A549 (cell line): Measurements from ENCODE around the gene ABHD6. TPM values are rescaled to one million over a fixed set of nuclear protein-coding genes. Genes with fewer than 3 reads are reported as not detected.

Source experiments
- ATAC-seq, 2 experiments: fragments of 200-7000 bp in 1 of 2; fragments of >200 bp in 1 of 2; cut with Nextera tagmentation in 1 of 2; cut with Tn5 transposase in 1 of 2; 3 replicates each; pipeline versions ENCODE4 v1.8.0 to v1.9.1; 2018 to 2020; ENCODE audit warnings: mild to moderate bottlenecking in 1 of 2, moderate library complexity in 1 of 2
- CTCF ChIA-PET: fragments of 300-600 bp; sonication (Branson Sonifier 250); formaldehyde crosslinking; extraction: SDS; loops from one replicate; lab custom pipeline; 2021; ENCODE audit warnings: antibody characterized with exemption, inconsistent platforms; lab: Yijun Ruan, JAX
- POLR2A ChIA-PET: fragments of 350-600 bp; formaldehyde crosslinking; extraction: SDS; loops from one replicate; lab custom pipeline; 2021; ENCODE audit warnings: antibody characterized with exemption, inconsistent platforms; lab: Yijun Ruan, JAX
- DNase-seq, 2 experiments: peaks; one replicate each; pipeline versions ENCODE4 v3.0.0 to v3.0.0-alpha.2; 2011 to 2016; ENCODE audit warnings: low read depth in 1 of 2, low spot score in 1 of 2
- FAIRE-seq: peaks from 2 replicates; lab custom pipeline; 2011; peaks lifted over from hg19 to GRCh38; lab: Jason Lieb, UNC
- H3K27ac ChIP-seq, 2 experiments: fragments of >200 bp; sonication (Bioruptor Twin); formaldehyde crosslinking; 3 replicates each; pipeline ENCODE4 v1.5.1; 2016 to 2017
- H3K4me1 ChIP-seq: fragments of >200 bp; sonication (Bioruptor Twin); formaldehyde crosslinking; 3 replicates; pipeline ENCODE4 v1.6.1; 2016
- H3K4me2 ChIP-seq: fragments of >200 bp; sonication (Bioruptor Twin); formaldehyde crosslinking; 3 replicates; pipeline ENCODE4 v1.6.1; 2016
- H3K4me3 ChIP-seq: fragments of >200 bp; sonication (Bioruptor Twin); formaldehyde crosslinking; 3 replicates; pipeline ENCODE4 v1.5.1; 2016
- H3K9me3 ChIP-seq: fragments of >200 bp; sonication (Bioruptor Twin); formaldehyde crosslinking; 3 replicates; pipeline ENCODE4 v1.6.1; 2016
- CBX2 ChIP-seq: fragments of 200-600 bp; sonication (generic); IDR thresholded peaks from 2 replicates; pipeline ENCODE4 v1.6.1; 2016; ENCODE audit warnings: low read depth, mild to moderate bottlenecking, borderline replicate concordance
- CEBPB ChIP-seq, 2 experiments: fragments of >200 bp in 1 of 2; sonication (Bioruptor Twin) in 1 of 2; formaldehyde crosslinking in 1 of 2; IDR thresholded peaks; 2 replicates each; pipeline ENCODE4 v1.6.1; 2012 to 2016
- CHD4 ChIP-seq: fragments of 200-600 bp; sonication (generic); IDR thresholded peaks from 2 replicates; pipeline ENCODE4 v1.6.1; 2016; ENCODE audit warnings: antibody characterized with exemption, mild to moderate bottlenecking, borderline replicate concordance
- CTCF ChIP-seq: fragments of >200 bp; sonication (Bioruptor Twin); formaldehyde crosslinking; IDR thresholded peaks from 3 replicates; pipeline ENCODE4 v1.5.1; 2016
- E2F6 ChIP-seq: IDR thresholded peaks from 2 replicates; pipeline ENCODE4 v1.6.1; 2012; ENCODE audit warnings: low read depth, borderline replicate concordance
- EHMT2 ChIP-seq: fragments of 200-600 bp; sonication (generic); IDR thresholded peaks from 2 replicates; pipeline ENCODE4 v1.6.1; 2016; ENCODE audit warnings: antibody characterized with exemption, low read depth, mild to moderate bottlenecking, moderate library complexity
- FOXS1 ChIP-seq: fragments of 250-450 bp; sonication (Bioruptor Pico); IDR thresholded peaks from 2 replicates; pipeline ENCODE4 v1.5.0; 2020; ENCODE audit warnings: mild to moderate bottlenecking, moderate library complexity
- GATA3 ChIP-seq: IDR thresholded peaks from 2 replicates; pipeline ENCODE4 v1.6.1; 2012; ENCODE audit warnings: borderline replicate concordance
- HEYL ChIP-seq: fragments of 250-450 bp; sonication (Bioruptor Pico); IDR thresholded peaks from 2 replicates; pipeline ENCODE4 v1.8.0; 2021; ENCODE audit warnings: mild to moderate bottlenecking, moderate library complexity
- JUNB ChIP-seq: fragments of >200 bp; sonication (Bioruptor Twin); formaldehyde crosslinking; IDR thresholded peaks from 2 replicates; pipeline ENCODE4 v1.6.1; 2016
- MAZ ChIP-seq: fragments of 150-350 bp; IDR thresholded peaks from 2 replicates; pipeline ENCODE4 v1.6.1; 2014; ENCODE audit warnings: antibody characterized with exemption, low read depth, low read length, borderline replicate concordance
- MYC ChIP-seq: IDR thresholded peaks from 2 replicates; pipeline ENCODE4 v1.6.1; 2012; ENCODE audit warnings: mild to moderate bottlenecking, inconsistent platforms, low read length, improper control_type of control experiment, borderline replicate concordance
- NFE2L2 ChIP-seq: fragments of 150-350 bp; conservative IDR thresholded peaks from 2 replicates; pipeline ENCODE4 v1.6.1; 2014; ENCODE audit warnings: low read length
- NPAS2 ChIP-seq: fragments of 250-450 bp; sonication (Bioruptor Pico); IDR thresholded peaks from 2 replicates; pipeline ENCODE4 v1.8.0; 2022; ENCODE audit warnings: mild to moderate bottlenecking, moderate library complexity, borderline replicate concordance
- PBX3 ChIP-seq: IDR thresholded peaks from 2 replicates; pipeline ENCODE4 v1.6.1; 2012
- PHF8 ChIP-seq: fragments of 200-600 bp; sonication (generic); IDR thresholded peaks from 2 replicates; pipeline ENCODE4 v1.6.1; 2016; ENCODE audit warnings: low read depth, mild to moderate bottlenecking, antibody characterized with exemption, moderate library complexity, borderline replicate concordance
- POLR2AphosphoS2 ChIP-seq: conservative IDR thresholded peaks from 2 replicates; pipeline ENCODE4 v1.6.1; 2012; ENCODE audit warnings: low read length, improper control_type of control experiment, inconsistent platforms
- RCOR1 ChIP-seq: fragments of 150-350 bp; IDR thresholded peaks from 2 replicates; pipeline ENCODE4 v1.6.1; 2014; ENCODE audit warnings: antibody characterized with exemption, low read length, low read depth
- REST ChIP-seq: fragments of 200-600 bp; sonication (generic); IDR thresholded peaks from 2 replicates; pipeline ENCODE4 v1.6.1; 2016; ENCODE audit warnings: antibody characterized with exemption, mild to moderate bottlenecking, moderate library complexity
- TFCP2L1 ChIP-seq: fragments of 250-450 bp; sonication (Bioruptor Pico); IDR thresholded peaks from 2 replicates; pipeline ENCODE4 v1.5.0; 2021; ENCODE audit warnings: mild to moderate bottlenecking
- USF2 ChIP-seq: fragments of 450-650 bp; IDR thresholded peaks from 2 replicates; pipeline ENCODE4 v1.6.1; 2014; ENCODE audit warnings: antibody characterized with exemption
- ZC3H11A ChIP-seq: fragments of 450-650 bp; IDR thresholded peaks from 2 replicates; pipeline ENCODE4 v1.6.1; 2014; ENCODE audit warnings: antibody characterized with exemption, mild to moderate bottlenecking
- ZNF302 ChIP-seq: fragments of 250-450 bp; sonication (Bioruptor Pico); IDR thresholded peaks from 2 replicates; pipeline ENCODE4 v1.9.0; 2021; ENCODE audit warnings: inconsistent platforms, mild to moderate bottlenecking, moderate library complexity
- WGBS: methylation state at CpG from one replicate; pipeline ENCODE4 v1.1.6; 2017; ENCODE audit errors: missing lambda C conversion rate; 5-methylcytosine and 5-hydroxymethylcytosine counted together
- polyA plus RNA-seq, 4 experiments: library from polyadenylated mRNA; depleted of rRNA in 3 of 4; stranded (reverse); fragments of >200 nt; fragmentation: RNase III in 1 of 4; extraction: RNeasy Plus Mini Kit Qiagen cat#74134 plus additional on column Dnase treatment in 1 of 4; gene quantifications; 2 replicates in 3 of 4; 3 replicates in 1 of 4; pipeline ENCODE4 v1.2.3, GENCODE V29; 2011 to 2017

ABHD6 gene
- polyA plus RNA-seq, 2 of the 4 experiments (the other 2 are of a cell fraction), result 6.6 to 10.1 TPM

GRCh38 chr3:58190882-58191281 lies 46.7 kb upstream of the ABHD6 start:
- 86% methylated on average over 4 of the region's 4 CpGs for WGBS
- Histone ChIP-seq H3K4me2 (no peak overlapping the region), H3K4me3 (no peak overlapping the region), H3K27ac (no peak overlapping the region), H3K9me3 (no peaks in the 10 kb centered on the region), H3K4me1 (peaks cover 12% of the 10 kb centered on the region)
- no peak for ATAC-seq
- no peak for FAIRE-seq
- no peak for DNase-seq
- no peak for TF ChIP-seq HEYL (CRISPR knock-in tag)
- no peak for TF ChIP-seq MYC
- no peak for TF ChIP-seq PHF8
- TF ChIP-seq CEBPB (IDR thresholded peaks at IDR 0.05), result no peak
- TF ChIP-seq NPAS2 (CRISPR knock-in tag), result no peak
- no peak for TF ChIP-seq TFCP2L1 (CRISPR knock-in tag)
- TF ChIP-seq ZC3H11A, result no peak
- no peak for TF ChIP-seq PBX3
- TF ChIP-seq E2F6, result no peak
- TF ChIP-seq RCOR1, result no peak
- TF ChIP-seq CHD4, result no peak
- TF ChIP-seq MAZ, result no peak
- TF ChIP-seq REST, result no peak
- no peak for TF ChIP-seq JUNB
- TF ChIP-seq FOXS1 (CRISPR knock-in tag), result no peak
- no peak for TF ChIP-seq CBX2
- no peak for TF ChIP-seq USF2
- ChIA-PET POLR2A (no interaction called here), CTCF (interaction anchor here (0.6 to 9.0 kb wide), 7 partner anchors 14 to 332 kb away, joined by 3 to 172 read pairs (median 5); partner anchors contain the start of genes DNASE1L3, HTD2 and RPP14)

GRCh38 chr3:58191361-58191991 lies 46.1 kb upstream of the ABHD6 start:
- CTCF ChIA-PET, result interaction anchor here (0.6 to 9.0 kb wide), 8 partner anchors 13 to 224 kb away, joined by 3 to 172 read pairs (median 4); partner anchors contain the start of genes DNASE1L3, HTD2 and RPP14
- 48% methylated on average over 10 of the region's 10 CpGs for WGBS

More at GRCh38 chr3:58191361-58191991, 46.1 kb upstream of the ABHD6 start:
- Histone ChIP-seq H3K4me1 (peaks cover 12% of the 10 kb centered on the region), H3K4me3 (no peak overlapping the region), H3K27ac (no peak overlapping the region), H3K4me2 (no peak overlapping the region), H3K9me3 (no peaks in the 10 kb centered on the region)
- FAIRE-seq, result no peak
- POLR2A ChIA-PET, result no interaction called here
- DNase-seq, result no peak
- no peak for ATAC-seq
- no peak for TF ChIP-seq NFE2L2
- TF ChIP-seq ZNF302 (CRISPR knock-in tag), result no peak
- TF ChIP-seq ZC3H11A, result no peak
- TF ChIP-seq EHMT2, result no peak
- peak; percentile 65; the same call in 1 of the 2 replicates for TF ChIP-seq POLR2AphosphoS2
- TF ChIP-seq CTCF, result no peak
- no peak for TF ChIP-seq GATA3
- TF ChIP-seq REST, result no peak
